Posterior cingulate gyrus (tissue), 11 donors: ENCODE data around the gene UBE2J1.

Source experiments
- DNase-seq, 10 donors: peaks; one replicate each; pipeline versions ENCODE4 v3.0.0 to v3.0.0-alpha.2; 2020 to 2021; ENCODE audit warnings: mixed read lengths in 3 of 10
- intact Hi-C: fragments of 100-400 bp; cut with DNase I; formaldehyde crosslinking; loops from one replicate; pipeline ENCODE4 v1.15.1; 2023

UBE2J1 gene

DNA sequence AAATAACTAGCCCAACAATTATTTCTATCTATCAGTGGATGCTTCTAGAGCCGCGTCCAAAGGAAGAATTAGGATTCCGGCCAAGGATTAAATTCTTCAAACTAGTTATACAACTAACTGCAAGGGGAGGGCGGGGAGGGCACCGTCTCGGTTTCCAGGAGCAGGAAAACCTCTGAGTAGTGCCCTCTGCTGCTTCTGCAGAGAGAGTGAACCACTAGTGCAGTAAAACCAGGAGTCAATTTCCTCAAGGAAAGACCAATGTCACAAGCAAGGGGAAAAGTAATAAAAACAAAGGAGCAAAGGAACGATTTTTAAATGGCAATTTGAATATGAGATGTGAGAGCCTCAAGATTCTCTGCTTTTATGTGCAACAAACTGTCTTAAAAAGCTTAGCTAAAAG, 16.5 kb upstream of the UBE2J1 start:
- intact Hi-C loops = loop anchor here (5.0 to 10.0 kb wide), 3 partner anchors 247 to 384 kb away; partner anchors contain the start of gene LYRM2
- DNase-seq = peak in 2 of 10 donors; percentile 18 to 31

DNA sequence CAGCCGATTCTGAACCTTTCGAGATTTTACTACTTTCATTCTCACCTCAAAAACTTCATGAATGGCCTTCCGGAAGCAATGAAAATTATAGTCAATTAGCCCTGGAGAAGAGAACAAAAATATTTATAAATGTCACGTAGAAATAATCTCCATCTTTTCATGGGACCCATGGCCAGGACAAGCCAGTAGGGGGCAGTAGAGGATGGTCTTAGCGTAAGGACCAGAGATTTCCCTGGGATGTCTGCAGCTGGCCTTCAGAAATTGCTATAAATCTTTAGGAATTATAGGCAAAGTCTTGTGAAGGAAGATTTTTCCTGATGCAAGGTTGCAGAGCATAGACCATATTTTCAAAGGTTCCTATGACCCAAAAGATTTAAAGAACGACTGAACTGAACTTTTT, 15.6 kb upstream of the UBE2J1 start:
- intact Hi-C loops = loop anchor here (5.0 to 10.0 kb wide), 3 partner anchors 246 to 383 kb away; partner anchors contain the start of gene LYRM2
- peak in 7 of 10 donors; percentile 55 to 88 (median 76) for DNase-seq

DNA sequence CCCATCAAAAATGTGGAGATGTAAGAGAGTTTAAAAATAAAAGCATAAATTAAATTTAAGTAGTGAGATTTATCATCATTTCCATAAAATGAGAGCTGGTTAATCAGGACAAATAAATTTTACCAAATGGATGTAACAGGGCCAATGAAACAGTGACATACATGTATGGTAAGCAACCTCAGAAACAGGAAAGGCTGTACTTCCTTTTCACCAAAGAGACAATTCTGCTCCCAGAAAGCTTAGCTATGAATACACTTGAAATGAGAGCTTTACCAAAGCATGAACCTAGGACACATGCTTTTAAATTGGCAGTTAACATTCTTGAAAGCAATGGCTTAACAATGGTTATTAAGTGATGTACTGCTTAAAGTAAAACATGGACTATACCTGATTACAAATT, 12.1 kb upstream of the UBE2J1 start:
- DNase-seq = no peak
- intact Hi-C loops = loop anchor here (10.0 kb wide), 1 partner anchor 380 kb away; no protein-coding TSS in a partner anchor

DNA sequence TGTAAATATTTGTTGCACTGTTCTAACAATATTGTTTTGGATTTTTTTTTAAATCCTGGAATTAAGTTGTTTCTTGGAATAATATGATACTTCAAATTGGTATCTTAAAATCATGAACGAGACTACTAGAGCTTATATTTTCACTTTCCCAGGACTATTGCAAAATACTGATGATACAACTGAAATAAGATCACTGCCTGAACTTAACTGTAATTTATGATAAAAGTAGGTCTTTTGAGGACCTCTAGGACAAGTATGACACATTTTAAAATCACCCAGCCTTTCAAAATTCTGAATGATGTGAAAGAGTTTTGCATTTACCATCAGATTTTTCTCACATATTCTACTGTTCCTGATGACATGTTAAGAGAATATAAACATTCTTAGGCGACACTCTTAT, 8.6 kb upstream of the UBE2J1 start:
- no peak for DNase-seq
- intact Hi-C loops = loop anchor here (10.0 kb wide), 1 partner anchor 376 kb away; no protein-coding TSS in a partner anchor

DNA sequence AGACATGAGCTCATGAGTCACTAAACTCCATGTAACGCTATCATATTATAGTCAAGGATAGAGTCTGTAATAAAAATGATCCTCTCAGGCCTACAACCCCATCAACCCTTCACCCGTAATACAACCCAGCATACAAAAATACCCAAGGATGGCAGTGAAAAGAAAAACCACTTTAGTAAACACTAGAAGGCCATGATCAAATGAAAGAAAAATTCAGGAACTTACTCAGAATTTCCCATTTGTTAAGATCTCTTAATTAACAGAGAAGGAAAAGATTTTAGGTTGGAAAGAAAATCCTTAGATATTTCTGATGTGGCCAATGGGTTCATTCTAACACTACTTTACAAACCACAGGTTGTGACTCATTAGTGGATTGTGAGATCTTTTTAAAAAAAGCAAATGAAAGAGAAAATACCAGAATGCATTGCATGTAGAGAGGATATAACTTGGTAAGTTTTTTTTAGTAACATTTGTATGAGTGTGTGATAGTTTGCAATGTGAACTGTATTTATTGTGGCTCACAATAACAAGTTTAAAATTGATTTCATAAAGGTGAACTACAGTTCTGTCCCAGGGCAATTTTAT, 8.0 kb upstream of the UBE2J1 start:
- intact Hi-C loops = loop anchor here (10.0 kb wide), 1 partner anchor 376 kb away; no protein-coding TSS in a partner anchor
- no peak for DNase-seq

DNA sequence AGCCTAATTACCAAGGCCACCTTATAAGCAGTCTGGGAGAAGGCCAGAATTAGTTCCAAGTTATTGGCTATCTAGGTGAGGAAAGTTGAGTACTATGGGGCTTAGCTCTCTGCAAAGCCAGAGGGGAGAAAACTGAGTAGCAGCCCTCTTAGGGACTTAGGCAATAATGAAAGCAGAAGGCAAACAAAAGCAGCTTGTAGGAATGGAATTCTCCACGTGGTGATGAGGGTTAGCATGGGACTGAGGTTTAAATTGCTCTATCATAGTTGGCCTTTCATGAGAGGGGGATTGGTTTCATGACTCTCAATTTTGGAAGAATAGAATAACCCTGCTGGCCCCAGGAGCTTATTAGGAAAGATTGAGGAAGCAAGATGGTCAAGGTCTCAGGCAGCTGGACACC, 7.0 kb upstream of the UBE2J1 start:
- no peak for DNase-seq
- intact Hi-C loops = loop anchor here (10.0 kb wide), 1 partner anchor 455 kb away; the partner anchor contains the start of gene MDN1

DNA sequence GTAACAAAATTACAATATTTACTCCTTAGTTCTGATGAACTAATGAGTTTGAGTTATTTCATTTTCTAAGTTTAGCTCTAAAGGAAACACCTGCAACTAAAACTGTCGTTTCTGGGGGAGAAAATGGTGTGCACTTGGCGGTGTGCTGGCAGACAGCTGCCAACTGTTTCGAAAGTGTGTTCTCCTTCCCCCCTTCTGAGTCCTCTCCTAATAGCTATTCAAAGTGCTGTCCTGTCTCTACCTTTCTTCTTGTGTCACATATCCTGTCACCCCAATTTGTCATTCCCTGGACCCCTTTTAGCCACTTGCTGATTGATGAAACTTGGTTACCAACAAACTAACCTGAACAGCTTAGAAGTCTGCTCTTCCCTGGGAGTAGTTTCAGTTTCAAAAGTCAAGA, 4.9 kb upstream of the UBE2J1 start:
- no peak for DNase-seq
- intact Hi-C loops = loop anchor here (10.0 kb wide), 1 partner anchor 457 kb away; the partner anchor contains the start of gene MDN1

DNA sequence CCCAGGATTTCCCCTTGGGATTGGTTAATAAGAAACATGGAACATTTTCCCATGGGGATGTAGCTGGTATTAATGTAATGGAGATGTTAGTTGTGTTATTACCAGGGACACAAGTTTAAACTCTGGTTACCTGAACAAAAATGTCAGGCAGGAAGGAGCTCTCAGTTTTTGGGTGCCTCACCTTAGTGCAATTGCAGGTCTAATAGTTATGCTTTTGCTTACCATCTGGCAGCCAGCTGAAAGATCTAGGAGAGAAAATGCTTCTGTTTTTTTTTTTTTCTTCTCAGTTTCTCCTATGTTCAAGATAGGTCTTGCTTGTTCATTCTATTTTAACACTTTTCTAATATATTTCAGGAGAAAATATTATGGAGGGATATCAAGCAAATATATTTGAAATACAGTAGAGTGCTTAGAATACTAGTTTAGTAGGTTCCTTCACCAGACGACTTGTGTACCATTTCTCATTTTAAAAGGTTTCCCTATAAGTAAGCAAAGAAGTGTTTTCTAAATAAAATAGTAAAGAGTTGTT, 4.2 kb upstream of the UBE2J1 start:
- intact Hi-C loops = loop anchor here (10.0 kb wide), 1 partner anchor 458 kb away; the partner anchor contains the start of gene MDN1
- no peak for DNase-seq

- no peak for DNase-seq
- intact Hi-C loops = loop anchor here (10.0 kb wide), 1 partner anchor 459 kb away; the partner anchor contains the start of gene MDN1
Observed at GRCh38 chr6:89355511-89356194, 3.1 kb upstream of the UBE2J1 start.

- no peak for DNase-seq
- intact Hi-C loops = loop anchor here (5.0 to 10.0 kb wide), 4 partner anchors 58 to 461 kb away; partner anchors contain the start of genes MDN1, RNGTT and RRAGD
Observed at GRCh38 chr6:89353702-89354392, 1.3 kb upstream of the UBE2J1 start.

DNA sequence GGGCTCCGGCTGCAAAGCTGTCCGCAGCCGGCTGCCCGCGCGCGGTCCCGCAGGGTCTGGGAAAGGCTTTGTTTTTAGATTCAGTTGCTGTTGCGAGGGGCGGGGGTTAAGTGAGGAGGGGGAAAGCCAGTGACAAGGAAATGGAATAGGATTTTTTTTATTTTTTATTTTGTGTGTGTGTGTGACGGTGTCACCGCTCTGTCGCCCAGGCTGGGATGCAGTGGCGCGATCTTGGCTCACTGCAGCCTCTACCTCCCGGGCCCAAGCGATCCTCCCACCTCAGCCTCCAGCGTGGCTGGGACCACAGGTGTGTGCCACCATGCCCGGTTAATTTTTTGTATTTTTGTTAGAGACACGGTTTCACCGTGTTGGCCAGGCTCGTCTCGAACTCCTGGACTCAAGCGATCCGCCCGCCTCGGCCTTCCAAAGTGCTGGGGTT, 615 bp upstream of the UBE2J1 start:
- intact Hi-C loops = loop anchor here (5.0 to 10.0 kb wide), 4 partner anchors 59 to 462 kb away; partner anchors contain the start of genes MDN1, RNGTT and RRAGD
- DNase-seq = peak in 1 of 10 donors; percentile 67

DNA sequence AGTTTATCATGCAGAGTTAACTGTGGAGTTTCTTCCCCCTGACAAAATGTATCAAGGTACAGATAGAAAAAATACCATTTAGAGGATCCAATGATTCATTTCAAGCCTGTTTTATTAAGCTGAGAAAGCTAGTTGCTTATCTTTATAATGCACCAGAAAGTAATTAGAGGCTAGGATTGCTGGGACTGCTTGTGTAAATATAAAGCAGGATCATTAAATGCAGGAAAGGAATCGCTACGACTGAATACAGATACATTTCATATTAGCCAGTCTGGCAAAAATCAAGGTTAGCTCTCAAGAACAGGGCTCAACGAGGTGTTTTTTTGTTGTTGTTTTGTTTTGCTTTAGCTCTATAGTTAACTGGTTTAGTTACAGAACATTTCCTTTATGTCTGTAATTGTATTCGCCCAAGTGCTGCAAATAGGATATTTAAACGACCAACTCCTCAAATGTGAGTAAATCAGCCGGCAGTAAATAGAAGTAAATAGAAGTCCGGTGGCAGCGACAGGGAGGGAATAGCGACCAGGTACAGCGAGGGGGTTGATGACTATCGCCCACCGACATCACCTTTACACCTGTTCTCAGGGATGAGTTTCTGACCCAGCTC, 748 bp downstream of the UBE2J1 start:
- intact Hi-C loops = loop anchor here (5.0 to 10.0 kb wide), 4 partner anchors 61 to 463 kb away; partner anchors contain the start of genes MDN1, RNGTT and RRAGD
- DNase-seq = no peak

GRCh38 chr6:89350281-89350966, 2.1 kb downstream of the UBE2J1 start:
- no peak for DNase-seq
- intact Hi-C loops = loop anchor here (5.0 to 10.0 kb wide), 4 partner anchors 62 to 464 kb away; partner anchors contain the start of genes MDN1, RNGTT and RRAGD

GRCh38 chr6:89348372-89348771, 4.2 kb downstream of the UBE2J1 start:
- DNase-seq = no peak
- intact Hi-C loops = no loop called here

GRCh38 chr6:89347825-89348224, 4.7 kb downstream of the UBE2J1 start:
- intact Hi-C loops = no loop called here
- DNase-seq = no peak

GRCh38 chr6:89346433-89346832, 6.1 kb downstream of the UBE2J1 start:
- DNase-seq = no peak
- intact Hi-C loops = no loop called here

DNA sequence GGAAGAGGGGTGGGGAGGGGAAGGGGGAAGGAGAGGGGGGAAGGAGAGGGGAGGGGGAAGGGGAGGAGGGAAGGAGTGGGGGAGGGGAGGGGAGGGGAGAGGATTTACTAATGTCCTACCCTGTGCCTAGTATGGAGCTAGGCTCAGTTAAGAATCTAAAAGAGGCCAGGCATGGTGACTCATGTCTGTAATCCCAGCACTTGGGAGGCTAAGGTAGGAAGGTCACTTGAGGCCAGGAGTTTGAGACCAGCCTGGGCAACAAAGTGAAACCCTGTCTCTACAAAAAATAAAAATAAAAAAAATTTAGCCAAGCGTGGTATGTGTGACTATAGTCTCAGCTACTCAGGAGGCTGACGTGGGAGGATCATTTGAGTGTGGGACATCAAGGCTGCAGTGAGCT, 13.0 kb downstream of the UBE2J1 start:
- intact Hi-C loops = no loop called here
- DNase-seq = no peak

DNA sequence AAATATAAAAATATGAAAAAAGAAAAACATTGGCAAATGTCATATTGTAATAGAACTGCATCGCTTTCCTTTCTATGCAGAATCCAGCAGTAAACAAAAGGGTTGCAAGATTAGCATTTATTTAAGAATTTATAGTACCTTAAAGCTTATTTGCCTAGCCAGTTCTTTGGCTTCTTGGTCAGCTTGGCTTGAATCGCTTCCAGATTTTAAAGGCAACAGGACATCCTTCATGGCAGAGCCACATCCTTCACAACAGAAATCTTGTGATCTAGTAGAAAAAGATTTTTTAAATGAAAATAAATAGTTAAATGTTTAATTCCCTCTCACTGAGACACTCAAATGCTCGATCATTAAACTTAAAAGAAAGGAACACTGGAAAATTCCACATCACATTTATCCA, 17.4 kb downstream of the UBE2J1 start:
- DNase-seq = no peak
- intact Hi-C loops = no loop called here

- no peak for DNase-seq
- intact Hi-C loops = no loop called here
Observed at GRCh38 chr6:89330910-89331309, 21.6 kb downstream of the UBE2J1 start.
